T-cell (primary cell): Measurements from ENCODE around the gene OSBPL6. TPM values are rescaled to one million over a fixed set of nuclear protein-coding genes. Genes with fewer than 3 reads are reported as not detected.
"Not testable (repeated sequence)": the region's sequence is repeated elsewhere in the genome, so short reads cannot be mapped to it uniquely, and the experiment has no call there.

ENCODE experiments used
- ATAC-seq, 4 experiments: fragments of 200-7000 bp in 3 of 4; fragments of 150-1000 bp in 1 of 4; cut with Tn5 transposase; replicated peaks in 1 of 4; 1 replicate in 3 of 4; 2 replicates in 1 of 4; pipeline ENCODE4 v1.10.0; 2021; ENCODE audit warnings: moderate library complexity in 3 of 4, mild to moderate bottlenecking in 2 of 4, moderate number of reproducible peaks in 1 of 4
- CTCF ChIA-PET, 2 donors: fragments of 300-600 bp; sonication (Branson Sonifier 250); formaldehyde crosslinking; loops; one replicate each; lab custom pipeline; 2022; ENCODE audit warnings: antibody characterized with exemption in 2 of 2; lab: Charles Lee
- POLR2A ChIA-PET, 2 donors: fragments of 300-600 bp; sonication (Branson Sonifier 250); formaldehyde crosslinking; loops; one replicate each; lab custom pipeline; 2022; ENCODE audit warnings: antibody characterized with exemption in 2 of 2; lab: Charles Lee
- DNase-seq, 35 experiments: peaks; one replicate each; pipeline versions ENCODE4 v3.0.0 to v3.0.0-alpha.2; 2013 to 2023
- H3K27ac ChIP-seq: one replicate; pipeline ENCODE4 v1.5.1; 2013; ENCODE audit warnings: low read length
- H3K27me3 ChIP-seq, 2 experiments: replicated peaks in 1 of 2; 1 replicate in 1 of 2; 2 replicates in 1 of 2; pipeline versions ENCODE4 v1.6.1 to v1.7.0; 2013; ENCODE audit warnings: low read length in 1 of 2, mixed read lengths in 1 of 2; ENCODE audit not compliant: control insufficient read depth in 2 of 2, insufficient read depth in 2 of 2; ENCODE audit errors: extremely low read depth in 1 of 2
- H3K36me3 ChIP-seq, 2 donors: 1 replicate in 1 of 2; 2 replicates in 1 of 2; pipeline versions ENCODE4 v1.6.1 to v1.7.0; 2013; ENCODE audit warnings: low read length in 1 of 2; ENCODE audit not compliant: control insufficient read depth in 2 of 2, insufficient read depth in 1 of 2; ENCODE audit errors: extremely low read depth in 1 of 2
- H3K4me1 ChIP-seq, 2 experiments: 1 replicate in 1 of 2; 2 replicates in 1 of 2; pipeline versions ENCODE4 v1.6.1 to v1.7.0; 2013; ENCODE audit warnings: low read length in 2 of 2, mixed read lengths in 1 of 2; ENCODE audit not compliant: insufficient read depth in 2 of 2, control insufficient read depth in 1 of 2; ENCODE audit errors: extremely low read depth in 1 of 2
- H3K4me3 ChIP-seq, 2 donors: 1 replicate in 1 of 2; 2 replicates in 1 of 2; pipeline versions ENCODE4 v1.5.1 to v1.7.0; 2013; ENCODE audit warnings: mild to moderate bottlenecking in 2 of 2, low read length in 1 of 2, moderate library complexity in 1 of 2; ENCODE audit not compliant: control insufficient read depth in 1 of 2; ENCODE audit errors: extremely low read depth in 1 of 2
- H3K9me3 ChIP-seq: 2 replicates; pipeline ENCODE4 v1.7.0; 2013
- H3K27ac Mint-ChIP-seq, 2 donors: one replicate each; pipeline ENCODE4 v1.8.0; 2020 to 2021; ENCODE audit warnings: mild to moderate bottlenecking in 2 of 2, mixed read lengths in 2 of 2
- H3K27me3 Mint-ChIP-seq, 2 donors: one replicate each; pipeline ENCODE4 v1.8.0; 2021 to 2022; ENCODE audit warnings: mixed read lengths in 2 of 2
- H3K36me3 Mint-ChIP-seq: one replicate; pipeline ENCODE4 v1.8.0; 2021; ENCODE audit warnings: mixed read lengths
- H3K4me1 Mint-ChIP-seq, 3 donors: one replicate each; pipeline ENCODE4 v1.8.0; 2020 to 2022; ENCODE audit warnings: mixed read lengths in 3 of 3, mild to moderate bottlenecking in 1 of 3
- H3K4me3 Mint-ChIP-seq, 3 donors: one replicate each; pipeline ENCODE4 v1.8.0; 2020 to 2022; ENCODE audit warnings: mild to moderate bottlenecking in 3 of 3, mixed read lengths in 3 of 3, moderate library complexity in 3 of 3
- H3K9me3 Mint-ChIP-seq, 3 donors: one replicate each; pipeline ENCODE4 v1.8.0; 2020 to 2022; ENCODE audit warnings: mixed read lengths in 3 of 3
- WGBS: methylation state at CpG from one replicate; pipeline ENCODE4 v1.1.5; 2013; ENCODE audit warnings: missing lambda C conversion rate; ENCODE audit not compliant: insufficient coverage; 5-methylcytosine and 5-hydroxymethylcytosine counted together
- total RNA-seq, 35 experiments: library from RNA in 6 of 35; stranded (reverse) in 6 of 35; fragments of 120-200 nt in 1 of 35; gene quantifications; one replicate each; pipeline versions ENCODE4 v1.2.1 to v1.2.4 and lab custom pipeline; 2013 to 2026

OSBPL6 gene
- total RNA-seq, 5 donors from 2014 or later (not counting 1 experiment from before 2014, with no cell fraction given): 0.08 to 0.41 (median 0.26) TPM

DNA sequence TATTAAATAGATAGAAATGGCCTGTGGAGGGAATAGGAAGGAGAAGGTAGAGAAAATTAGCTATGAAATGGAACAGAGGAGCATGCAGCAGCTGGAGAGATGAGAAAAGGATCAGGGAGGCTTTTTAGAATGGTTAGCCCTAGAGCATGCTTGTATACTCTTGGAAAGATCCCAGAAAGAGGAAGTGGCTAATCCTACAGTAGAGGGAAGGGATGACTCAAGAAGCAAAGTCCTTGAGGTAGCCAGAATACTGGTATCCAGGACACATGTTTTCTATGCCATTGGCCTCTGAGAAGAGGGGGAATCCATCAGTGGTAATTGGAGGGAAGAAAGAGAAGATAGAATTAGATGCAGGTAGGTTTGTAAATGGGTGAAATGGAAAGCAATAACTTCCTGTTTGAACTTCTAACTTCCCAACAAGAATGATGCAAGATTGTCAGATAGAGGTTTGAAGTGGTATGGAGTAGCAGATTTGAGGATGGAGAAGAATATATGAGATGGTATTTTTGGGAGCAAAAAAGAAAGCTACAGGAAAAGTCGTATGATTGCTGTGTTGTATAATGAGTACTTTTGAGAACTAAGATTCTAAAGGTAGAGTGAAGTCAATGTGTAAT, 17.1 kb upstream of the OSBPL6 start:
- DNase-seq (no peak), ATAC-seq (no peak)
- Histone ChIP-seq H3K27me3 (peaks cover 0 to 17% of the 10 kb centered on the region in 2 experiments), H3K36me3 (no peaks in the 10 kb centered on the region), H3K4me3 (no peak overlapping the region), H3K27ac (no peak overlapping the region), H3K9me3 (no peaks in the 10 kb centered on the region), H3K4me1 (no peaks in the 10 kb centered on the region)
- POLR2A ChIA-PET: no interaction called here
- Mint-ChIP-seq H3K27me3 (peaks cover 17 to 20% of the 10 kb centered on the region in 2 donors), H3K27ac (no peak overlapping the region), H3K9me3 (no peaks in the 10 kb centered on the region), H3K4me3 (no peak overlapping the region), H3K4me1 (no peaks in the 10 kb centered on the region), H3K36me3 (no peaks in the 10 kb centered on the region)
- CTCF ChIA-PET: no interaction called here
- 100% methylated on average over 1 of the region's 1 CpG for WGBS

- H3K4me1 Mint-ChIP-seq, H3K36me3 ChIP-seq, H3K36me3 Mint-ChIP-seq, H3K4me1 ChIP-seq, H3K9me3 ChIP-seq, H3K9me3 Mint-ChIP-seq, ATAC-seq, POLR2A ChIA-PET, DNase-seq, H3K4me3 Mint-ChIP-seq, H3K27ac Mint-ChIP-seq, H3K27ac ChIP-seq, H3K4me3 ChIP-seq: not testable (repeated sequence)
- peaks cover 0 to 12% of the 10 kb centered on the region in 2 experiments for H3K27me3 ChIP-seq
- WGBS: no CpG with 5 or more reads among the region's 2 CpGs
- CTCF ChIA-PET: interaction anchor here in 1 of 2 donors (0.6 kb wide), 1 partner anchor 599 kb away, joined by 3 read pairs; no protein-coding TSS in a partner anchor
- peaks cover 10 to 16% of the 10 kb centered on the region in 2 donors for H3K27me3 Mint-ChIP-seq
Measured at GRCh38 chr2:178180648-178181047, 13.7 kb upstream of the OSBPL6 start.

DNA sequence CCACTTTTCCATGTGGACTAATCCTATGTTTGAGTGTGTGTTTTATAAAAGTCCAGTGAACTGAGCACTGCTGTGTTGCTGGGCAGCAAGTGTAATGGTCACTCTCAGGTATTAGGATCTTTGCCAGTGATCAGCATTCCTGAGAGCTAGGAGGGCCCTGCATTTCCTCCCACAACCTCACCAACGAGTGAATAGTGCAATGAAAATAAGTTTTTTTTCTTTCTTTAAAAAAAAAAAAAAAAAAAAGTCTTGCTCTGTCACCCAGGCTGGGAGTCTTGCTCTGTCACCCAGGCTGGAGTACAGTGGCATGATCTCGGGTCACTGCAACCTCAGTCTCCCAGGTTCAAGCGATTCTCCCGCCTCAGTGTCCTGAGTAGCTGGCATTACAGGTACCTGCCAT, 6.5 kb upstream of the OSBPL6 start:
- Histone ChIP-seq H3K9me3 (no peaks in the 10 kb centered on the region), H3K4me1 (no peaks in the 10 kb centered on the region), H3K27ac (no peak overlapping the region), H3K4me3 (no peak overlapping the region), H3K27me3 (peaks cover 0 to 12% of the 10 kb centered on the region in 2 experiments), H3K36me3 (no peaks in the 10 kb centered on the region)
- POLR2A ChIA-PET: interaction anchor here in 1 of 2 donors (0.7 kb wide), 1 partner anchor 93 kb away, joined by 8 read pairs; no protein-coding TSS in a partner anchor
- Mint-ChIP-seq H3K9me3 (no peaks in the 10 kb centered on the region), H3K4me1 (peaks cover 0 to 5% (median 3%) of the 10 kb centered on the region in 3 donors), H3K36me3 (no peaks in the 10 kb centered on the region), H3K27ac (no peak overlapping the region), H3K4me3 (no peak overlapping the region), H3K27me3 (peaks cover 24 to 42% of the 10 kb centered on the region in 2 donors)
- ATAC-seq (no peak), DNase-seq (no peak)
- CTCF ChIA-PET: no interaction called here
- WGBS: 100% methylated on average over 2 of the region's 4 CpGs

DNA sequence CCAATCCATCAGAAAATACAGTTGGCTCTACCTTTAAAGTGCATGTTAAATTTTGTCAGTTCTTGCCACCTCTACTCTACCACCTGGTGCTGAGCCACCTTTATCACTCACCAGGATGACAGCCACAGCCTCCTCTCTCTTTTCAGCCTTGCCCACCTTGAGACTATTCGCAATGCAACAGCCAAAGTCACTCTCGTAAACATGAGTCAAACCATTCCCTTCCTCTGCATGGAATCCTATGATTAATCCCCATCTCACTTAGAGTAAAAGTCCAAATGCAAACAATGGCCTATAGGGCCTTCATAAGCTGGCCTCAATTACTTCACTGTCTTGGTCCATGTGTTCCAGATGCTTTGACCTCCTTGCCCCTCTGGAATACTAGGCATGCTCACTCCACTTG, 5.8 kb upstream of the OSBPL6 start:
- Histone ChIP-seq H3K4me3 (no peak overlapping the region), H3K4me1 (peaks cover 0 to 1% of the 10 kb centered on the region in 2 experiments), H3K36me3 (no peaks in the 10 kb centered on the region), H3K9me3 (no peaks in the 10 kb centered on the region), H3K27me3 (peaks cover 2 to 17% of the 10 kb centered on the region in 2 experiments), H3K27ac (no peak overlapping the region)
- no peak for DNase-seq
- CTCF ChIA-PET: no interaction called here
- Mint-ChIP-seq H3K4me3 (no peak overlapping the region), H3K36me3 (no peaks in the 10 kb centered on the region), H3K9me3 (no peaks in the 10 kb centered on the region), H3K4me1 (peaks cover 0 to 8% (median 6%) of the 10 kb centered on the region in 3 donors), H3K27me3 (peaks cover 27 to 46% of the 10 kb centered on the region in 2 donors), H3K27ac (no peak overlapping the region)
- no peak for ATAC-seq
- POLR2A ChIA-PET: interaction anchor here in 1 of 2 donors (0.7 kb wide), 1 partner anchor 92 kb away, joined by 8 read pairs; no protein-coding TSS in a partner anchor
- 94% methylated on average over 2 of the region's 2 CpGs for WGBS

- H3K4me1 Mint-ChIP-seq: peaks cover 0 to 18% (median 13%) of the 10 kb centered on the region in 3 donors
- ChIA-PET CTCF (interaction anchor here (0.7 to 1.4 kb wide), 3 partner anchors 78 to 260 kb away, joined by 3 to 10 read pairs (median 4); partner anchors contain the start of genes PJVK (in 1 of the 2) and PRKRA (in 1 of the 2)), POLR2A (no interaction called here)
- Histone ChIP-seq H3K9me3 (no peaks in the 10 kb centered on the region), H3K36me3 (no peaks in the 10 kb centered on the region), H3K27me3 (peaks cover 2 to 29% of the 10 kb centered on the region in 2 experiments), H3K4me3 (no peak overlapping the region), H3K27ac (no peak overlapping the region), H3K4me1 (peaks cover 7 to 15% of the 10 kb centered on the region in 2 experiments)
- peak overlapping the region; percentile 26 to 43 (median 32) for H3K4me3 Mint-ChIP-seq
- no CpG with 5 or more reads among the region's 6 CpGs for WGBS
- H3K36me3 Mint-ChIP-seq: no peaks in the 10 kb centered on the region
- peak in 1 of 35 experiments; percentile 8 for DNase-seq
- H3K27me3 Mint-ChIP-seq: peaks cover 29 to 43% of the 10 kb centered on the region in 2 donors
- peak in 3 of 4 experiments; percentile 18 to 65 (median 37) for ATAC-seq
- H3K9me3 Mint-ChIP-seq: no peaks in the 10 kb centered on the region
- H3K27ac Mint-ChIP-seq: peak overlapping the region; percentile 9 to 25
Measured at GRCh38 chr2:178191004-178191508, 3.3 kb upstream of the OSBPL6 start.

DNA sequence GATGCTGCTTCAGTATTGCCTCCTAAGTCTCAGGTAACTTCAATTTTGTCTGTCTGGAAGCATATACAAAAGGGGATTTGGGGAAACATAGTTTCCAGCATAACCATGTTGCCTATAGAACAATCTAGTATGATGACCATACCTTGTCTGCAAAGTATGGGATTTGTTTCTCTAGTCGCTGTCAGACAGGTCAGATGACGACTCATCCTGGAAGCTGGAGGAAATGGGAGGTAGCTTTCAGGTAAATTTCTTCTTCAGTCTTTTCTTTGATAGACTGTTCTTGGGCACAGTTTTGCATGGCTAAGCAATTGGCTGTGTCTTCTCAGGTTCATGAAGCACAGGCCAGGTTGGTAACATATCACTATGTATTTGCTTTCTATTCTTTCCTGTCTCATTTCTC, 2.8 kb upstream of the OSBPL6 start:
- H3K4me1 Mint-ChIP-seq: peaks cover 0 to 18% (median 13%) of the 10 kb centered on the region in 3 donors
- ATAC-seq (no peak), DNase-seq (no peak)
- peaks cover 2 to 29% of the 10 kb centered on the region in 2 experiments for H3K27me3 ChIP-seq
- no peaks in the 10 kb centered on the region for H3K9me3 ChIP-seq
- no peak overlapping the region for H3K4me3 ChIP-seq
- peaks cover 29 to 42% of the 10 kb centered on the region in 2 donors for H3K27me3 Mint-ChIP-seq
- H3K36me3 ChIP-seq: no peaks in the 10 kb centered on the region
- CTCF ChIA-PET: interaction anchor here (1.2 to 1.4 kb wide), 2 partner anchors 78 to 223 kb away, joined by 3 to 4 read pairs; no protein-coding TSS in a partner anchor
- H3K4me1 ChIP-seq: peaks cover 7 to 15% of the 10 kb centered on the region in 2 experiments
- no peak overlapping the region for H3K27ac Mint-ChIP-seq
- no peaks in the 10 kb centered on the region for H3K9me3 Mint-ChIP-seq
- no peaks in the 10 kb centered on the region for H3K36me3 Mint-ChIP-seq
- no peak overlapping the region for H3K4me3 Mint-ChIP-seq
- H3K27ac ChIP-seq: no peak overlapping the region
- 90% methylated on average over 2 of the region's 2 CpGs for WGBS
- POLR2A ChIA-PET: no interaction called here
